Activated T-cell treated with anti-CD3 and anti-CD28 coated beads, Interleukin-2, amount 50 U/mL, for 4 hours (primary cell): ENCODE measurements around the gene AMIGO2. TPM values are rescaled to one million over a fixed set of nuclear protein-coding genes. Genes with fewer than 3 reads are reported as not detected.
A peak's percentile ranks its signal among the peaks of the same experiment; 100 is the strongest.
"Not testable (repeated sequence)": the region's sequence is repeated elsewhere in the genome, so short reads cannot be mapped to it uniquely, and the experiment has no call there.

Source experiments
- ATAC-seq, 2 donors: fragments of 200-7000 bp; cut with Tn5 transposase; one replicate each; pipeline ENCODE4 v1.10.0; 2021
- DNase-seq: peaks from one replicate; pipeline ENCODE4 v3.0.0-alpha.2; 2020
- H3K27me3 Mint-ChIP-seq: one replicate; pipeline ENCODE4 v1.8.0; 2021; ENCODE audit warnings: low read depth, mixed read lengths
- H3K36me3 Mint-ChIP-seq: one replicate; pipeline ENCODE4 v1.8.0; 2022; ENCODE audit warnings: mixed read lengths; ENCODE audit not compliant: insufficient read depth
- H3K4me1 Mint-ChIP-seq: one replicate; pipeline ENCODE4 v1.8.0; 2021; ENCODE audit warnings: low read depth, mixed read lengths
- H3K4me3 Mint-ChIP-seq: one replicate; pipeline ENCODE4 v1.8.0; 2021; ENCODE audit warnings: mild to moderate bottlenecking, moderate library complexity, mixed read lengths
- H3K9me3 Mint-ChIP-seq: one replicate; pipeline ENCODE4 v1.8.0; 2021; ENCODE audit warnings: mixed read lengths
- total RNA-seq, 3 donors: library from RNA; stranded (reverse); gene quantifications; one replicate each; pipeline ENCODE4 v1.2.1, GENCODE V29; 2021

The AMIGO2 gene
- total RNA-seq, 3 donors from 2014 or later, result 27.8 to 39.7 (median 30.4) TPM

DNA sequence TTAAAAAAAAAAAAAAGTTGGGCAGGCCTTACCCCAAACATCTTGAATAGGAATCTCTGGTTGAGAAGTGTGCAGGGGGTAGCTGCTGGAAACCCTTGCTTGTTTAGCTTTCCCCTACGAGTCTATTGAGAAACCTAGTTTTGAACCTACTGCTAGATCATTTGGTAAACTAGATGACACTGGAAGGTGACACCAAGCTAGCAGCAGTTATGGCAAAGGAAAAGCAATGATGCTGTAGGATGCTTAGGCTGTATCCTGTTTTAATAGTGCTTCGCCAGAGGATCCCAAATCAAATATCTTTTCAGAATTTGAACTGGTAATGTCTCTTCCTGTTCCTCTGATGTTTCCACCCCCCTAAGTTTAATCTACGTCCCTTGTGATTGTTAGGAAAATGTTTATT is 5.8 kb downstream of the AMIGO2 start:
- Mint-ChIP-seq H3K9me3 (no peaks in the 10 kb centered on the region), H3K4me3 (no peak overlapping the region), H3K27me3 (no peaks in the 10 kb centered on the region), H3K36me3 (peaks cover 8% of the 10 kb centered on the region), H3K4me1 (peaks cover 27% of the 10 kb centered on the region)
- DNase-seq (no peak), ATAC-seq (no peak)

DNA sequence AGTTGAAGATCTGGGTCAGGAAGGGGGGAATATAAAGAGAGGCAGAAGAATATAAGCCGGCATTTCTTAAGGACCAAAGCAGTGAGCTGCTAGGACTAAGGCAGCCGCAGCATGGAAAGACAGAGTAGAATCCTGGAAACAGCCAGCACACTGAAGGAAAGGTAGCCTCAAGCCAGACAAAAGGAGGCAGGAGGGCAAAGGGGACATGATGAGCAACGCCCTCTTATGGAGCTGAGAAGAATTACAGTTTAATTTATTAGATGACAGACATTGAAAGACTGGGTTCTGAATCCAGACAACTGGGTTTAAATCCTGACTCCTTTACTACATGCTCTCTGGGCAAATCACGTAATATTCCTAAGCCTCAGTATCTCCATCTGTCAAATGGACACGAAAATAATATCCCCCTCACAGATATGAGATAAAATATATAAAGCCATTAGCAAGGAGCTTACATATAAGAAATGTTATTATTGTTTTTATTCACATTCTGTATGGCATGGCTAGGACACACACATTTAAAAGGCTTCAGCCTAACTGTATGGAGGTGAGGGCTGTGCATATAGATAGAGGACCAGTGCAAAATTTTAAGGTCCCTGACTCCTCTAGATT is 8.4 kb downstream of the AMIGO2 start:
- no peaks in the 10 kb centered on the region for H3K9me3 Mint-ChIP-seq
- ATAC-seq (no peak), DNase-seq (no peak)
- H3K4me3 Mint-ChIP-seq, result no peak overlapping the region
- H3K36me3 Mint-ChIP-seq, result no peaks in the 10 kb centered on the region
- H3K27me3 Mint-ChIP-seq, result no peaks in the 10 kb centered on the region
- peaks cover 14% of the 10 kb centered on the region for H3K4me1 Mint-ChIP-seq

DNA sequence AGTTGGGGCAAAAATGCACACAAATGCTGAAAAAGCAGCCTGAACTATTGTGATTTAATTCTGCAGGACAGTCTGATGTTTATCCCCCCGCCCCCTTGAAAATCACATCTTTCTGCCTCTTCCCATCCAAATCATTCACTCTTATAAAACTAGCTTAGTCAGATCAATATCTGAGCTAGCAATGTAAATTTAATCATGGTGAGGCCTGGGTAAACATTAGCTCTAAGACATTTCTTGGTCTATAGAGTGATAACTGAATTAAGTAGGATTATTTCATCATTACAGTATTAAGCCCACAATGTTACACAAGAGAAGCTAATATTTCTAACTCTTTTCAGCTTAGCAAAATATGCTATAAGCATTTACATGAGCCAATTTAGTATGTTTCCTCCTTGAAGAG is 9.4 kb downstream of the AMIGO2 start:
- DNase-seq (no peak), ATAC-seq (no peak)
- Mint-ChIP-seq H3K27me3 (no peaks in the 10 kb centered on the region), H3K9me3 (no peaks in the 10 kb centered on the region), H3K4me1 (peaks cover 11% of the 10 kb centered on the region), H3K4me3 (no peak overlapping the region), H3K36me3 (no peaks in the 10 kb centered on the region)

DNA sequence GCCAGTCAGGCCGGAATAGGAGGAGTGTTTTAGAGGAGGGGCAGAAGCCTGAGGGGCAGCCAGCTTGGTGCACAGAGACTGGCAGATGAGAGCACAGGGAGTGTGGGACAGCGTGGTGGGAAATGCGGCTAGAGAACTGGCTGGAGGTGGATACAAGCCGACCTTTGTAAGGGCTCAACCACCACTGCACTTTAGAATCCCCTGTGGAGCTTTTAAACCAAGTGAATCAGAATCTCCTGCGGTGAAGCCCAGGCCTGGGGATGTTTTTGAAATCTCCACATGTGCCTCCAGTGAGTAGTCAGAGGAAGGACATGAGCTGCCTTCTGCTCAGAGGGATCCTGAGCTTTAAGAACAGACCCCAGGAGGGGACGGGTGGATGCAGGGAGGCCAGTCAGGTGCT is 11.2 kb downstream of the AMIGO2 start:
- Mint-ChIP-seq H3K4me3 (no peak overlapping the region), H3K36me3 (no peaks in the 10 kb centered on the region), H3K4me1 (peaks cover 11% of the 10 kb centered on the region), H3K27me3 (no peaks in the 10 kb centered on the region), H3K9me3 (no peaks in the 10 kb centered on the region)
- no peak for ATAC-seq
- DNase-seq, result no peak

DNA sequence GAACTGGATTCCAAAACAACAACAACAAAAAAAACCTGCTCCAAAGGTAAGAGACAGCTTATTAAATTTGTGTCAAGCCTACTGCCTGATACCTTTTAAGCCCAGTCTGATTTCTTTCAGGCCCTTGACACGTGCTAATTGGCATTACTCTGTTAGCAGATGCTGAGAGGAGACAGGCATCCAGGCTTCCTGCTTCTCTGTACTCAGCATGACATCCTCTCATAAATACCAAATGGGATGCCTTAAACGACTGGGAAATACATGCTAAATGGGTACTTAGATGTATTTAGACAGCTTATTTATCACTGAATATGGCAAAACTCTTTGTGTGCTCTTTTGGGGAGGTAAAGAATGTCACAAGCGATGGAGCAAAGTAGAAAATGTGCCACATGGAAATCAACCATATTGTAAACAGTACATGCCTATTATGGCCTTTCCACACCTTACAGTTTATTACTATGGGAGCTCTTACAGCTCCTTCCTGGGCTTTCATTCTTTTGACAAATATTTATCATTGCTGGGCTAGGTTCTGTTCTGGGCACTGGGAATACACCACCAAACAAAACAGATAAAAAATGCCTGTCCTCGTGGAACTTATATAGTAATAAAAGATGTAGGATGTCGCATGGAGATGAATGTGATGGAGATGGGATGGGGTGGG is 11.9 kb downstream of the AMIGO2 start:
- Mint-ChIP-seq H3K4me3 (no peak overlapping the region), H3K9me3 (no peaks in the 10 kb centered on the region), H3K36me3 (no peaks in the 10 kb centered on the region), H3K27me3 (no peaks in the 10 kb centered on the region), H3K4me1 (peaks cover 11% of the 10 kb centered on the region)
- ATAC-seq, result no peak
- no peak for DNase-seq

DNA sequence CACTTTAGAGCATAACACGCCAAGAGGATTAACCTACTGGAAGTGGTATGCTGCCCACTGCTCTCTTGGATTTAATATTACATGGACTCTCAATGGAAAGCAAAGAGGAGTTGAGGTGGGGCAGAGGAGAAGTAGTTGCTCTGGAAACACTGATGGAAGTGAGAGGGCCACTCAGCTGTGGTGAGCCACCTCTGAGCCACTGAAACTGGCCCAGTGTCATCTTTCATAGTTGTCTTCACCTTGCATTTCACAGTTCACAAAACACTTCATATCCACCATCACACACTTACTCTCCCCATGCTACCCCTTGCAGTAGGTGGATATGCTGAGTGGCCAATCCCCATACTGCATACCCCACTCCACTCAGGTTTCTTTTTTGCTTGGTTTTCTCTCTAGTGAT is 12.6 kb downstream of the AMIGO2 start:
- Mint-ChIP-seq H3K4me1 (peaks cover 11% of the 10 kb centered on the region), H3K4me3 (no peak overlapping the region), H3K27me3 (no peaks in the 10 kb centered on the region), H3K36me3 (no peaks in the 10 kb centered on the region), H3K9me3 (no peaks in the 10 kb centered on the region)
- no peak for DNase-seq
- peak; percentile 61 to 70 for ATAC-seq

DNA sequence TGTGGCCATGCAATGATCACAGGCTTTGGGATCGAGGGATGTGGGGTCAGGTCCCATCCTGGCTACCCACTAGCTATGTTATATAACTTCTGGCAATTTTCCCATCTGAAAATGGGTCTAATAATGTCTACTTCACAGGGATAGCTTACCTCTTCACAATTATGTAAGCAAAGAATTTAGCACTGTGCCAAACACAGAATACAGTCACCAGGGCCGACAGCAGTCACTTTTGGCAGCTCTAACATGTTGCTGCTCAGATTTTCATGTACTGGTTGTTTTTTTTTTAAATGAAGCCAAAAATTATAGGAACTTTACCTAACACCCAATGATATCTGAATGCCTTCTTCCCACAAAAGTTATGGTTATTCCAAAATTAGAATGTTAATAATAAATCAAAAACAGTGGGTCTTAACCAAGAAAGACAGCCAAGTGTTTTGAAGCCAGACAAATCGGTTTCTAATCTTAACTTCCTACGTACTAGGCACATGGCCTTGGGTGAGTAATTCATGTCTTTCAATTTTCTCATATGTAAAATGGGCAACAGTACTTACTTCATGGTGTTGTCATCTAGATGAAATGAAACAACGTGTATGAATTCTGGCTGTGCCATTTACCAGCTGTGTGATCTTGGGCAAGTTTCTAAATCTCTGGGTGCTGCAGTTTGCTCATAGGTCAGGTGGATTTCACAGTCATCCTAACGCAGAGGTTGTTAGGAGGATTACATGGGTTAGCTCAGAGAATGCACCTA is 13.3 kb downstream of the AMIGO2 start:
- no peak for DNase-seq
- ATAC-seq, result peak; percentile 77 to 88
- Mint-ChIP-seq H3K36me3 (no peaks in the 10 kb centered on the region), H3K27me3 (no peaks in the 10 kb centered on the region), H3K4me1 (peaks cover 11% of the 10 kb centered on the region), H3K4me3 (no peak overlapping the region), H3K9me3 (no peaks in the 10 kb centered on the region)

DNA sequence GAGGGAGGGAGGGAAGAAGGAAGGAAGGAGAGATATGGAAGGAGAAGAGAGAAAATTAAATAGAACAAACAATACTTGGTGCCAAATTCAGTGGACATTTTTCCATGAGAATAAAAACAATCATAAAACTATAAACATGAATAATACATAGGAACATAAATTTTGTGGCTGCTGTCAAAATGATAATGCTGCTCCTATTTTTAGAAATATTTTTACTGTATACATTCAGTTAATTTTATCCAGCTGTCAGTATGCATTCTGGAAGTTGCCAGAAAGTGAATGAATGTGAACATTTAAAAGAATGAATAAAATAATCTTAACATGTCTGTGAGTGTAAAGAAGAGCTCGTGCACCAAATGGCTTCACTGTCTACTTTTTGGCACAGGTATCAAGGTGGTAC is 14.2 kb downstream of the AMIGO2 start:
- H3K4me3 Mint-ChIP-seq, result no peak overlapping the region
- no peaks in the 10 kb centered on the region for H3K9me3 Mint-ChIP-seq
- H3K36me3 Mint-ChIP-seq, result no peaks in the 10 kb centered on the region
- DNase-seq (no peak), ATAC-seq (no peak)
- H3K4me1 Mint-ChIP-seq, result peaks cover 11% of the 10 kb centered on the region
- H3K27me3 Mint-ChIP-seq, result no peaks in the 10 kb centered on the region

DNA sequence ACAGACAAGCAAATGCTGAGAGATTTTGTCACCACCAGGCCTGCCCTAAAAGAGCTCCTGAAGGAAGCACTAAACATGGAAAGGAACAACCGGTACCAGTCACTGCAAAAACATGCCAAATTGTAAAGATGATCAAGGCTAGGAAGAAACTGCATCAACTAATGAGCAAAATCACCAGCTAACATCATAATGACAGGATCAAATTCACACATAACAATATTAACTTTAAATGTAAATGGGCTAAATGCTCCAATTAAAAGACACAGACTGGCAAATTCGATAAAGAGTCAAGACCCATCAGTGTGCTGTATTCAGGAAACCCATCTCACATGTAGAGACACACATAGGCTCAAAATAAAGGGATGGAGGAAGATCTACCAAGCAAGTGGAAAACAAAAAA is 21.1 kb downstream of the AMIGO2 start:
- DNase-seq, H3K36me3 Mint-ChIP-seq, H3K27me3 Mint-ChIP-seq, ATAC-seq, H3K4me1 Mint-ChIP-seq, H3K4me3 Mint-ChIP-seq, H3K9me3 Mint-ChIP-seq: not testable (repeated sequence)

DNA sequence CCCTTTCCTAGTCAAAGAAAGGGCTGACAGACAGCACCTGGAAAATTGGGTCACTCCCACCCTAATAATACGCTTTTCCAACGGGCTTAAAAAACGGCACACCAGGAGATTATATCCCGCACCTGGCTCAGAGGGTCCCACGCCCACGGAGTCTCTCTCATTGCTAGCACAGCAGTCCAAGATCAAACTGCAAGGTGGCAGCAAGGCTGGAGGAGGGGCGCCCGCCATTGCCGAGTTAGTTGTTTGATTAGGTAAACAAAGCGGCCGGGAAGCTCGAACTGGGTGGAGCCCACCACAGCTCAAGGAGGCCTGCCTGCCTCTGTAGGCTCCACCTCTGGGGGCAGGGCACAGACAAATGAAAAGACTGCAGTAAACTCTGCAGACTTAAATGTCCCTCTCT is 22.8 kb downstream of the AMIGO2 start:
- not testable (repeated sequence) for DNase-seq, H3K36me3 Mint-ChIP-seq, H3K27me3 Mint-ChIP-seq, ATAC-seq, H3K9me3 Mint-ChIP-seq, H3K4me1 Mint-ChIP-seq, H3K4me3 Mint-ChIP-seq

DNA sequence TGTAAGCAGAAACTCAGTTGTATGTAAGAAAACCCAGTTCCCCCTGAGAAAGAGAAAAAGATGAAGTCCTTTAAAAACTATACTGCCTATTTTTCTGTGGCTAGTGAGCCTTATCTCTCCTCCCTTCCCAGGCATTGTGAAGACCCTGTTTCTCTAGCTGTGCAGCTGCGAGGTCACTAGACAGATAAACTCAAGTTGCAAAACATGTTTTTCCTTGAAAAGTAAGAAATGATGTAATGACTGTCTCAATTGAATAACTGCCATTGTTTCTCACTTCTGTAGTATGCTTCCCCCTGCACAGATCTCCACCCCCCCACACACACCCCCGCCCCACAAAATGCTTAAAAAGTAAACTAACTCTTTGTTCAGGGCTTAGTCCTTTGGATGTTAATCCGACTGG is 23.9 kb downstream of the AMIGO2 start:
- not testable (repeated sequence) for H3K27me3 Mint-ChIP-seq, H3K36me3 Mint-ChIP-seq, H3K4me3 Mint-ChIP-seq, DNase-seq, ATAC-seq, H3K4me1 Mint-ChIP-seq
- H3K9me3 Mint-ChIP-seq, result peaks cover 17% of the 10 kb centered on the region

DNA sequence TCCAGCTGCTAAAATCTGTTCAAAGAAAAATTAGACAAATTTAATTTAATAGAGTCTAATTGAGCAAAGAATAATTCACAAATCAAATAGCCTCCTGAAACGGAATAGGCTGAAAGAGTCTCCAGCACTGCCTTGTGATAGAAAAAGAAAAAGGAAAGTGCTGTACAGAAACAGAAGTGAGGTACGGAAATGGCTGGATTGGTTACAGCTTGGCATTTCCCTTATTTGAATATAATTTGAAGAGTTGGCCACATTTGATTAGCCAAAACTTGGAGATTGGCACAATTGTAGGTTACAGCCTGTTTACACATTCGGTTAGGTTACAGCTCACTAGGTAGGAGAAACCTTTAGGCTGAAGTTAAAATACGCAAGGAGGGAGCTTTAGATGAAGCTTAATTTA is 25.1 kb downstream of the AMIGO2 start:
- Mint-ChIP-seq H3K4me1 (no peaks in the 10 kb centered on the region), H3K36me3 (peaks cover 9% of the 10 kb centered on the region), H3K27me3 (no peaks in the 10 kb centered on the region), H3K4me3 (no peak overlapping the region), H3K9me3 (peaks cover 23% of the 10 kb centered on the region)
- ATAC-seq (no peak), DNase-seq (no peak)

DNA sequence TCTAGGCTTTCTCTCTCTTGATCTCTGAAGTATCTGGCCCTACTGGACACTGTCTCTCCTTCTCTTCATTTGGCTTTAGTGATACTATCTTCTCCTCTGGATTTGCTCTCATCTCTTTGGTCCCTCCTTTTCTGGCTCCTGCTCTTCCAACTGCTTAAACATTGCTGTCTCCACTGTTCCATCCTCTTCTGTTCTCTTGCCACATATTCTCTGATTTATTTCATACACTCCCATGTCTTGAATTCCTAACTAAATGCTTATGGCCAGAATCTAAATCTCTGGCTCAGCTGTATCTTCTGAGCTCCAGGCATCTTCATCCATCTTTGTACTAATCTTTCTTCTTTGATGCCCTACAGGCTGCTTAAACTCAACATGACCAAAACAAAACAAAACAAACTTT is 25.8 kb downstream of the AMIGO2 start:
- ATAC-seq, result no peak
- H3K9me3 Mint-ChIP-seq, result peaks cover 23% of the 10 kb centered on the region
- DNase-seq, result no peak
- H3K36me3 Mint-ChIP-seq, result peaks cover 9% of the 10 kb centered on the region
- no peak overlapping the region for H3K4me3 Mint-ChIP-seq
- no peaks in the 10 kb centered on the region for H3K4me1 Mint-ChIP-seq
- H3K27me3 Mint-ChIP-seq, result no peaks in the 10 kb centered on the region

DNA sequence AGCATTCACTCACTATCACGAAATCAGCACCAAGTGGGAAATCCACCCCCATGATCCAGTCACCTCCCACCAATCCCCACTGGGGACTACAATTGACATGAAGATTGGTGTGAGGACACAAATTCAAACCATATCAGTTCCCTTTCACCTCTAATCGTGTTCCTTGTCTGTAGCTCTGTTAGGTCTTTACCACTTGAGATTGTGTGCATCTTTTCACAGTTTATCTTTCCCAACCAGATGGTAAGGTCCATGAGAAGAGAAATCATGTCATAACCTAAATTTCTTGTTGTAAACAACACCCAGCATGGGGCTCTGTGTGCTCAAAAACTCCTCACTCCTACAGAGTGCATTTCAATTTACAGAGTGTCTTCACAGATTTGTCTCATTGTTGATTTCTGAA is 27.5 kb downstream of the AMIGO2 start:
- DNase-seq, result no peak
- Mint-ChIP-seq H3K27me3 (peaks cover 4% of the 10 kb centered on the region), H3K4me1 (no peaks in the 10 kb centered on the region), H3K4me3 (no peak overlapping the region), H3K9me3 (peaks cover 26% of the 10 kb centered on the region), H3K36me3 (peaks cover 7% of the 10 kb centered on the region)
- no peak for ATAC-seq

DNA sequence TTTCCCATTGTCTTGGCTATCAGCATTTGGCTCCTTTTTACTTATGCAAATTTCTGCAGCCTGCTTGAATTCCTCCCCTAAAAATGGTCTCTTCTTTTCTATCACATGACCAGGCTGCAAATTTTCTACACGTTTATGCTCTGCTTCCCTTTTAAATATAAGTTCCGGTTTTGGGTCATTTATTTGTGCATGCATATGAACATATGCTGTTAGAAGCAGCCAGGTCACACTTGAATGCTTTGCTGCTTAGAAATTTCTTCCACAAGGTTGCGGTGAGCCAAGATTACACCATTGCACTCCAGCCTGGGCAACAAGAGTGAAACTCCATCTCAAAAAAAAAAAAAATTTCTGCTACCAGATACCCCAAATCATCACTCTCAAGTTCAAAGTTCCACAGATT is 28.5 kb downstream of the AMIGO2 start:
- not testable (repeated sequence) for H3K4me1 Mint-ChIP-seq, H3K27me3 Mint-ChIP-seq, ATAC-seq, H3K4me3 Mint-ChIP-seq, H3K36me3 Mint-ChIP-seq, DNase-seq
- peaks cover 22% of the 10 kb centered on the region for H3K9me3 Mint-ChIP-seq
